ENCODE data around the gene ARFGEF2. TPM values are rescaled to one million over a fixed set of nuclear protein-coding genes. Genes with fewer than 3 reads are reported as not detected.

ARFGEF2 gene
- total and polyA plus RNA-seq, 4 donors, result 10.3 to 51.3 (median 16.6) TPM

GRCh38 chr20:48956052-48956451 is 34.5 kb downstream of the ARFGEF2 start:
- DNase-seq (ENCODE audit: low spot score), result no peak
- WGBS, result over 99% methylated on average over 4 of the region's 4 CpGs
- no peaks in the 10 kb centered on the region for H3K27me3 ChIP-seq (ENCODE audit: control insufficient read depth in 4 of 4, insufficient read depth in 4 of 4, low read length in 3 of 4)
- no peak overlapping the region for H3K9ac ChIP-seq (ENCODE audit: low read depth in 1 of 2, low read length in 2 of 2)
- H3K9me3 ChIP-seq (ENCODE audit: control insufficient read depth in 4 of 4, low read length in 3 of 4), result no peaks in the 10 kb centered on the region
- no peak overlapping the region for H3K27ac ChIP-seq (ENCODE audit: low read depth in 1 of 2, low read length in 2 of 2)
- H3K4me3 ChIP-seq (ENCODE audit: low read depth in 1 of 3, low read length in 3 of 3), result no peak overlapping the region
- peaks cover 0 to 7% (median 5%) of the 10 kb centered on the region in 4 donors for H3K4me1 ChIP-seq (ENCODE audit: control insufficient read depth in 4 of 4, insufficient read depth in 4 of 4, low read length in 3 of 4)
- H3K36me3 ChIP-seq (ENCODE audit: control insufficient read depth in 4 of 4, insufficient read depth in 3 of 4, low read depth in 1 of 4, low read length in 3 of 4), result peaks cover 14 to 61% (median 29%) of the 10 kb centered on the region in 4 donors
- TF ChIP-seq FOXA1 (IDR thresholded peaks at IDR 0.05) (no peak), ZBTB33 (IDR thresholded peaks at IDR 0.05) (no peak), NR2F2 (IDR thresholded peaks at IDR 0.05) (no peak), EGR1 (IDR thresholded peaks at IDR 0.05; ENCODE audit: low read depth in 2 of 2) (no peak), REST (IDR thresholded peaks at IDR 0.05) (no peak), HNF4G (IDR thresholded peaks at IDR 0.05) (no peak), GABPA (IDR thresholded peaks at IDR 0.05 in 1 of 2, conservative IDR thresholded peaks at IDR 0.05 in 1 of 2) (no peak)

GRCh38 chr20:48957053-48957481 is 35.6 kb downstream of the ARFGEF2 start:
- Histone ChIP-seq H3K27me3 (ENCODE audit: control insufficient read depth in 4 of 4, insufficient read depth in 4 of 4, low read length in 3 of 4) (no peaks in the 10 kb centered on the region), H3K4me1 (ENCODE audit: control insufficient read depth in 4 of 4, insufficient read depth in 4 of 4, low read length in 3 of 4) (no peaks in the 10 kb centered on the region), H3K36me3 (ENCODE audit: control insufficient read depth in 4 of 4, insufficient read depth in 3 of 4, low read depth in 1 of 4, low read length in 3 of 4) (peaks cover 14 to 58% (median 26%) of the 10 kb centered on the region in 4 donors), H3K4me3 (ENCODE audit: low read depth in 1 of 3, low read length in 3 of 3) (no peak overlapping the region), H3K9me3 (ENCODE audit: control insufficient read depth in 4 of 4, low read length in 3 of 4) (no peaks in the 10 kb centered on the region), H3K9ac (ENCODE audit: low read depth in 1 of 2, low read length in 2 of 2) (no peak overlapping the region), H3K27ac (ENCODE audit: low read depth in 1 of 2, low read length in 2 of 2) (no peak overlapping the region)
- 20% methylated on average over 2 of the region's 2 CpGs for WGBS
- TF ChIP-seq REST (IDR thresholded peaks at IDR 0.05), result no peak
- TF ChIP-seq RAD21 (IDR thresholded peaks at IDR 0.05), result no peak
- no peak for TF ChIP-seq SP1 (IDR thresholded peaks at IDR 0.05)
- TF ChIP-seq TAF1 (conservative IDR thresholded peaks at IDR 0.05), result no peak
- TF ChIP-seq, protein P1, sequence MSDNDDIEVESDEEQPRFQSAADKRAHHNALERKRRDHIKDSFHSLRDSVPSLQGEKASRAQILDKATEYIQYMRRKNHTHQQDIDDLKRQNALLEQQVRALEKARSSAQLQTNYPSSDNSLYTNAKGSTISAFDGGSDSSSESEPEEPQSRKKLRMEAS (IDR thresholded peaks at IDR 0.05), result no peak
- TF ChIP-seq FOXA1 (IDR thresholded peaks at IDR 0.05), result no peak
- no peak for TF ChIP-seq EGR1 (IDR thresholded peaks at IDR 0.05; ENCODE audit: low read depth in 2 of 2)
- TF ChIP-seq CTCF (IDR thresholded peaks at IDR 0.05; ENCODE audit: low read depth, low read length, missing input control), result no peak
- TF ChIP-seq, protein P2, sequence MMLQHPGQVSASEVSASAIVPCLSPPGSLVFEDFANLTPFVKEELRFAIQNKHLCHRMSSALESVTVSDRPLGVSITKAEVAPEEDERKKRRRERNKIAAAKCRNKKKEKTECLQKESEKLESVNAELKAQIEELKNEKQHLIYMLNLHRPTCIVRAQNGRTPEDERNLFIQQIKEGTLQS (IDR thresholded peaks at IDR 0.05), result no peak
- TF ChIP-seq HNF4A (conservative IDR thresholded peaks at IDR 0.05), result no peak
- no peak for TF ChIP-seq NR2F2 (IDR thresholded peaks at IDR 0.05)
- TF ChIP-seq FOXA2 (IDR thresholded peaks at IDR 0.05), result no peak
- no peak for TF ChIP-seq HNF4G (IDR thresholded peaks at IDR 0.05)
- TF ChIP-seq YY1 (IDR thresholded peaks at IDR 0.05), result no peak
- TF ChIP-seq ZBTB33 (IDR thresholded peaks at IDR 0.05), result no peak
- TF ChIP-seq GABPA (IDR thresholded peaks at IDR 0.05 in 1 of 2, conservative IDR thresholded peaks at IDR 0.05 in 1 of 2), result no peak
- DNase-seq (ENCODE audit: low spot score), result no peak
